GM19099 (cell line): ENCODE data around the gene SYNGR4.

Experiments used
- POLR2A ChIP-seq: IDR thresholded peaks from 3 replicates; pipeline ENCODE4 v1.6.1; 2011; ENCODE audit warnings: low read depth; ENCODE audit not compliant: insufficient read length; ENCODE audit errors: extremely low read depth

The SYNGR4 gene

GRCh38 chr19:48381178-48381950 lies 17.2 kb downstream of the SYNGR4 start:
- no peak for TF ChIP-seq POLR2A

DNA sequence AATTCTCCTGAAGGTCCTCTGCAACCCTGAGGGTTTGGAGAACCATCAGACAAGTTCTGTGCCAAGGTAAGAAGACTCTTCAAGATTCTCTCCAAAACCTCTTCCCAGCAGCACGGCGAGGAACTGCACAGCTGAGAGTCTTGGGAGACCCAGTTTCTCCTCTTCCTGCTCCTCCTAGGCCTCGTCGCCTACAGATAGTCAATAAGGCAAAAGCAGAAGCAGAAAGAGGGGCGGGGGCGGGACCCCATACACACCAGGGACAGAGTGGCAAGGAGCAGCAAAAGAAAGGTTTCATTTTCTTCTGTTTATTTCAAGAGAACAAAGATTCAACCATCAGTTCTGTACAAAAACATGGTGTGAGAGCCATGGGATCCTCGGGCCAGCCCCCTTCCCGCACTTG lies 18.1 kb downstream of the SYNGR4 start:
- no peak for TF ChIP-seq POLR2A

GRCh38 chr19:48385461-48386087 lies 21.4 kb downstream of the SYNGR4 start:
- no peak for TF ChIP-seq POLR2A

DNA sequence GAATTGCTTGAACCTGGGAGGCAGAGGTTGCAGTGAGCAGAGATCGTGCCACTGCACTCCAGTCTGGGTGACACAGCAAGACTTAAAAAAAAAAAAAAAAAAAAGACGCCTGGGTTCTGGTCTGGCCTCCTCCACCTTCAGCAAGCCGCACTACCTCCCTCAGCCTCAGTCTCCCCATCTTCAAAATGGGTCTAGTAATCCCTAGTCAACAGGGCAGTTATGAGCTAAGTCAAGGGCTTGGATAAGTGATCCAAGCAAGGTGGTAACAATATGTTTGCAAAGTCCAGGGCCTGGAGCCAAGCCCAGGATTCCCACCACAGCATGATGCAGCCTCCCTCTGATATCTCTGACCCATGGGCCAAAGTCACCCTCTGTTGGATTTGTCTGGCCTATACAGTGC lies 22.8 kb downstream of the SYNGR4 start:
- TF ChIP-seq POLR2A = no peak

- no peak for TF ChIP-seq POLR2A
Observed at GRCh38 chr19:48390188-48391099, 26.3 kb downstream of the SYNGR4 start.

DNA sequence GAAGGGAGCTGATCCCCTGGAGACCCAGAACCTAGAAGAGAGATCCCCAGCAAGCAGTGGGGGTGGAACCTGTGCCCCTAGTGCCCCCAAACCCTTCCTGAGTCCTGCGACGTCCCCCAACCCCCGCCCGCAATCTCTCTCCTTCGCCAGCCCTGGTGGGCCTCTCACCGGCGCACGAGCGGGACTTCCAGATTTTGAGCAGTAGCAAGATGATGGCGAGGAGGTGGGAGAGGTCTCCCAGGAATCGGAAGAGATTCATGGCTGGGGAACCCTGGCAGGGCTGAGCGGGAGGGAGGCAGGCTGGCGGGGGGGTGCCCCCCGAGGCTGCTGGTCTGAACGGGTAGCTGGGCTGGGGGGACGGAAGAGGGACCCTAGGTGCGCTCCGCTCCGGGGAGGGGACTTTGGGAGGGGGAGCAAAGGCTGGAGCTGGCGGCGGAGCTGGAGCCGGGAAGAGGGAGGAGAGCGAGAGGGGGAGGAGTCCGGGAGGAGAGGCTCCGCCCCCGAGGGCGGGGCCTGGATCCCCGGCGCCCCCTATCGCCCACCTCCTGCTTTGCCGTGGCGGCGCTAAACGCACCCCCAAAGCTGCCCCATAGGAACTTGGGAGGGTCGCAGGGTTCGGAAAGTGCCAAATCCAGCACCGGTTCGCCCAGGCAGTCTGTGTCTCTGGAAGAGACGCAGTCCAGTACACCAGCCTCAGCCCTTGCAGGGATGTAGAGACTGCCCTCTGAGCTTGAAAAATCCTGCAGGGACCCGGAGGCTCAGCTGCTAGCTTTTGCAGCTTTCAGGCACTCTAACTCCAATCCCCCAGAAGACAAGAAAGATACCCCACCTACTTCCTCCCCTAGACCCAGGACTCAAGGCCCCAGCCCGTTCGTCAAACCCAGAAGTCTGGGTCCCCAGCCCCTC lies 27.2 kb downstream of the SYNGR4 start, which contains the start of gene KDELR1:
Gene KDELR1, minus strand, starts transcription at position 452 of the 906 bp plus-strand sequence. Its CDS starts 193 bp downstream, at position 259.
- peak; percentile 61 for TF ChIP-seq POLR2A

DNA sequence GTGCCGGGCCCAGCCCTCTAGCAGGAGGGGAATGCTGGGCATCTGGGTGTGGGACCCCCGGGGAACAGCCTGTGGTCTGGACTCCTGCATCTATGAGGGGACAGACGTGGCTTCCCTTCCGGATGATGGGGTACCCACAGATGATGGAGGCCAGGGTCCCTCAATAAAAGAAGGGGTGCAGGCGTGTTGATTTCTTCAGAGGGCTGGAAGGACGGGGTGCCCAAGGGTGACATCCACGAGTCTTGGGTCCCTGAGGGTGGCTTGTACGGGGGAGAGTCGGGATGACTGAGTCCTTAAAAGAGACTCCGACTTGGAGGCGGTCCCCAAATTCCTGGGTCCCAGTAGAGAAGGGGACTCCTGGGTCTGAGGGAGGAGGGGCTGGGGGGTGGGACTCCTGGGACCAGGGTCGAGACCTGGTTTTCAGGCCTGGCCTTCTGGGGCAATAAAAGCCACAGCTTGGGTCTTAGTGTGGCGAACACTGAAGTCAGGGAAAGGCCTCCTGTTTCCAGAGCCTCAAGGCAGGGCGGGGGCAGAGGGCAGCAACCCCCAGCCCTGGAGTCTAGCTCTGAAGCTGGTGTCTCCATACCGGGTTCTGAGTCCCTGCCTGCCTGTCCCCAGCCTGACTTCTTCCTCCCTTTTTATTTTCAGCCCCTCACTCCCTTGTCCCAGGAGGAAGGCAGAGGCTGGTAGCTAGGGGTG lies 28.8 kb downstream of the SYNGR4 start:
- no peak for TF ChIP-seq POLR2A

DNA sequence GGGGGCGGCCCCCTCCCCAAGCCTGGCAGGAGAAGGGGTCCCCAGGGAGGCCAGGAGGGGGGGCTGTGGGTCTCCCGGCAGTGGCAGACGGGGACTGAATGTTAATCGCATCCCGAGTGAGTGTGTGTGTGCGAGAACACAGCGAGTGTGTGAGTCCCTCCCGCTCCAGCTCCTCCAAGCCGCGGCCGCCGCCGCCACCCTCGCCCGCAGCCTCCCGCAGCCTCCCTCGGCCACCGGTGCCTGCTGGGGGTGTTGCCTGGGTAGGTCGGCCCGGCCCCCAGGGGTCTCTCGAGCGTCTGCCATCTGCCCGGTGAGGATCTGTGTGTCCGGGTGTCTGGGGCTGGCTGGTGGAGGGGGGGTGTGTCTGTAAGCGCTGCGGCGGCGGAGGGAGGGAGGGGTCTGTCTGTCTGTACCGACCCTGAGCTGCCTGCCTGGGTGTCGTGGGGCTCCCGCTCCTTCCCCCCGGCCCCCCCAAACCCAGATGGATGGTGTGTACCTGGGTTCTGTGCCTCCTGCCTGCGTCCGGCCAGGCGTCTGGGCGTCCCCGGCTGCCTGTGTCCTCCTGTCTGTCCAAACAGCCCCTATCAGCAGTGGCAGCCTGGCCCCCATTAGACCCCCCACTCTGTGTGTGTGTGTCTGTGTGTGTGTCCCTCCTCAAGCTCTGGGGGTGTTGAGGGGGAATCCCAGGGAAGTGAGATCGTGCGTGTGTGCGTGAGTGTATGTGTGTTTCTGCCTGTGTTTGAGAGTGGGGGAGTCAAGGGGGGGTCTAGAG lies 29.6 kb downstream of the SYNGR4 start, which contains the start of gene GRIN2D:
Gene GRIN2D, plus strand, starts transcription at position 110 of the 772 bp plus-strand sequence. CDS start 4,725 bp downstream, outside the sequence.
- no peak for TF ChIP-seq POLR2A

- no peak for TF ChIP-seq POLR2A
Observed at GRCh38 chr19:48394331-48395169, 30.4 kb downstream of the SYNGR4 start.

- TF ChIP-seq POLR2A = no peak
Observed at GRCh38 chr19:48395170-48395455, 30.9 kb downstream of the SYNGR4 start.

GRCh38 chr19:48395499-48395898 lies 31.3 kb downstream of the SYNGR4 start:
- TF ChIP-seq POLR2A = no peak
